ENCODE results near the gene BLOC1S1.
A peak's percentile ranks its signal among the peaks of the same experiment; 100 is the strongest.

The BLOC1S1 gene

DNA sequence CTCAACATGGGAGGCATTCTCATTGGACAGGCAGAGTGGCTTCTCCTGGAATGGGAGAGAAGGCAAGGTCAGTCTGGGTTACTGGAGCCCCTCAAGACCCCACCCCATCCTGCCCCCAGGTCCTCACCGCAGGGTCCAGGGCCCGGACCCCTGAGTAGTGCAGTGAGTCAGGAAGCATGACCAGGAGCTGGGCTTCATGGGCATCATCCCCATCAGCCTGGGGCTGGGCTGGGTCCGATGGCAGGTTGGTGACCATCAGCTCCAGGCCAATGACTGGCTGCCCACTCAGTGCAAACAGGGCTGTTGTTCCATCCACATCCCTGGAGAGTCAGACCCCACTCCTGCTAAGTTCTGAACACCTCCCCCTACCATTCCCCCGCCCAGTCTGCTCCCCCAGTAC lies 21.2 kb upstream of the BLOC1S1 start:
- no peak for DNase-seq (ENCODE audit: low spot score)

GRCh38 chr12:55695349-55695748 lies 20.5 kb upstream of the BLOC1S1 start:
- no peak for DNase-seq (ENCODE audit: low spot score)

- DNase-seq (ENCODE audit: low spot score): no peak
These were observed 19.7 kb upstream of the BLOC1S1 start for GRCh38 chr12:55696141-55696540.

GRCh38 chr12:55696796-55697462 lies 18.9 kb upstream of the BLOC1S1 start:
- DNase-seq (ENCODE audit: low spot score): no peak

DNA sequence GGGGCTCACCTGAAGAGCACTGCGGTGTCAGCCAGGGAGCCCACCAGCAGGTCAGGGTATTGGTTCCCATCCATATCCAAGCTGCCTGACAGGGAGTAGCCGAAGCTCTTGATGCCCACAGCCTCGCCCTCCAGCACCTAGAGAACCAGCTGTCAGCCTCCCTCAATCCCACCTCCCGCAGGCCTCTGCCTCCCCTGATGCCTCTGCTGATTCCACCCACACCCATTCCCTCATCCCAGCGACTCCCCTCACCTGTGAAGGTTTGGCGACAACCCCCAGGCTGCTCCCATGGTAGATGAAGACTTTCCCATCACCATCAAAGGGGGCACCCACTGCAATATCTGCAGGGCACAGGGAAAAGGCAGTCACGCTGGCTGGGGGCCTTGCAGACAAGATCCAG lies 18.2 kb upstream of the BLOC1S1 start:
- no peak for DNase-seq (ENCODE audit: low spot score)

- DNase-seq (ENCODE audit: low spot score): no peak
These were observed 17.4 kb upstream of the BLOC1S1 start for GRCh38 chr12:55698241-55698955.

- no peak for DNase-seq (ENCODE audit: low spot score)
These were observed 16.9 kb upstream of the BLOC1S1 start for GRCh38 chr12:55698965-55699364.

DNA sequence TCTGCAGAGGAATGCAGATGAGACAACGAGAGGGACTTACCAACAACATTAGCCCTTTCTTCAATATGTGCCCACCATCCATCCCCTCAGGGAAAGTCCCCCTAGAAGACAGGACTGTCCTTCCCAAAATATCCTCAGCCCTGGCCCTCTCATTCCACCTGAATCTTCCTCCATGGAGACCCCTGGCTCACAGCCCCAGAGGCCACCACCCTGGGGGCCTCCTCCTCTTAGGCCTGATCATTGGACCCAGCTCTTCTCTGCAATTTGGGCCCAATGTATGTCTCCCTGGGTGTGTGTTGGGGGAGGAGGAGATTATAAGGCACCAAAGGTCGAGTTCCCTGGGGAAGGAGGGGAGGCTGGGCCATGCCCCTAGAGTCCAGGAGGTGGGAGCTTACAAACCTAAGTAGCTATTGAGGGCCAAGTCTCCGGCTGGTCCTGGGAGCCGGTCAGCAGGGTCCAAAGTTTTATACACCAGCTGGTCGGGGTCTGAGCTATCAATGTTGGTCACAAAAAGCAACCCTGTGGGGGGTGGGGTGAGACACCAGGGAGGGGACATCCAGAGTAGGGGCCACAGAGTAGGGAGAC lies 16.3 kb upstream of the BLOC1S1 start:
- DNase-seq (ENCODE audit: low spot score): no peak

- DNase-seq (ENCODE audit: low spot score): no peak
These were observed 15.4 kb upstream of the BLOC1S1 start for GRCh38 chr12:55700255-55701018.

- no peak for DNase-seq (ENCODE audit: low spot score)
These were observed 13.0 kb upstream of the BLOC1S1 start for GRCh38 chr12:55702861-55703260.

- DNase-seq (ENCODE audit: low spot score): no peak
These were observed 12.6 kb upstream of the BLOC1S1 start for GRCh38 chr12:55703288-55703687.

DNA sequence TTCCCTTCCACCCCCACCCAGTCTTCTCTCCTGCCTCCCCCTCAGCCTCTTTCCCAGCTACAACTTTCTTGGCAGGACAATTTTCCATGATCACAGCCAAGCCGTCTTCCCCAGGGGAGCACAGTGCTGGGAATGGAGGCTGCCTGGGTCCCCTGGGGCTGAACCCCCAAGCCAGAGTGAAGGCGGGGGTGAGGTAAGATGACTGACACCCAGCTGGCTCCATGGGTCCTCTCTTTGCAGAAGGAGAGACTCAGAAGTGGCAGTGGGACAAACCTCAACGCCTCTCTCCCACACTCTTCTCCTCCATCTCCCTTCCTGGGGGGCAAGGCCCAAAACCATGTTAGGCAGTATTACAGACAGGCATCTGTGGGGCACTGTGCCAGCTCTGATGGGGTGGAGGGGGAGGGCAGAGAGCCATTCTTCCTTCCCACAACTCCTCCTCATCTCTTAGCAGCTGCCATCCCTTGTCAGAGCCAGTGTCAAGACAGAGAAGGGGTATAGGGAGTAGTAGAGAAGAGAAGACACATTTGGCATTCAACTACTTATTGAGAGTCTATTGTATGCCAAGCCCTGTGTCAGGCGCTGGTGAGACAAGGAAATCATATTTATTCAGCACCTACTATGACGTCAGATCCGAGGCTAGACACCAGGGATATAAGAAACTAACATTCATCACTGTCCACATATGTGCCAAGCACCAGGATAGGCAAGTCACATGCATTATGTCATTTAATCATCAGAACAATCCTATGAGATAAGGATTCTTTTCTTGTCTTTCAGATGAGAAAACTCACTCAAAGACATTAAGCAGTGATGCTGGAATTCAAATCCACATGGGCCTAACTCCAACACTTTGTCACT lies 11.7 kb upstream of the BLOC1S1 start:
- DNase-seq (ENCODE audit: low spot score): no peak

DNA sequence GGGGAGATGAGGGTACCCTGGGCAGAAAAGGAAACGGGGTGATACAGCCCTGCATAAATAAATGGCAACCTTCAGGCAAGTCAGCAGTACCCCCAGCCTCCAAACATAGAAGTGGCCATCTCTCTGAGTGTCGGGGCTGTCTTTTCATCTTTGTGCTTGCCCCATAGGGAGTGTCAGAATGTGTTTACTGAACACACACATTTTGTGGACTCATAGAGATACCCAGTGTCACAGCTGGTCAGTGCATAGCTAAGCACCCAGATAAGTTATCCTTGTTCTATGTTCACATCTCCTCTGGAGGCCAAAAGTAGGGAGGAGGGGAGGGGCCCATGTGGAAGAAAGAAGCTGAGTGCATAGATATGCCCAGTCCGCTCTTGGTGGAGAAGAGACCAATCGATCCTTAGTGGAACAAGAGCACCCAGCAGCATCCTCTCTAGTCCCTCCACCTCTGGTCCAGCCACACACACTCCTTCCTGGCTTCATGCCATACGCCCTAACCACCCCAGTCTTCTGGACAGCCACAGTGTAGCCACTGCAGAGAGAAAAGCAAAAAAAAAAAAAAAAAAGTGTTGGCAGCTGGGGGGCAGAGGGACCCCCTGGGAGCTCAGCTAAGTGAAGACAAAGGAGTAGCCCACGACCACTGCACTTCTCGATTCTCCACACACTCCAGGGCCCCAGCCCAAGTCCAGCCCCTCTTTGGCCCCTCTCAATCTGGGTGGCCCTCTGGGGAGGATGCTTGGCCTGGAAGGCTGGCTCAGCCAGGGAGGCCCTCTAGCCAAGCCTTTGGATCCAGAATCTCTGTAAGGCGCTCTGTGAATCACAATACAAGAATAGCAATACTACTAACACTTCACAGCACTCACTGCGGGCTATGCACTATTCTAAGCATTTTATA lies 10.8 kb upstream of the BLOC1S1 start:
- DNase-seq (ENCODE audit: low spot score): no peak

- no peak for DNase-seq (ENCODE audit: low spot score)
These were observed 10.0 kb upstream of the BLOC1S1 start for GRCh38 chr12:55705782-55706402.

DNA sequence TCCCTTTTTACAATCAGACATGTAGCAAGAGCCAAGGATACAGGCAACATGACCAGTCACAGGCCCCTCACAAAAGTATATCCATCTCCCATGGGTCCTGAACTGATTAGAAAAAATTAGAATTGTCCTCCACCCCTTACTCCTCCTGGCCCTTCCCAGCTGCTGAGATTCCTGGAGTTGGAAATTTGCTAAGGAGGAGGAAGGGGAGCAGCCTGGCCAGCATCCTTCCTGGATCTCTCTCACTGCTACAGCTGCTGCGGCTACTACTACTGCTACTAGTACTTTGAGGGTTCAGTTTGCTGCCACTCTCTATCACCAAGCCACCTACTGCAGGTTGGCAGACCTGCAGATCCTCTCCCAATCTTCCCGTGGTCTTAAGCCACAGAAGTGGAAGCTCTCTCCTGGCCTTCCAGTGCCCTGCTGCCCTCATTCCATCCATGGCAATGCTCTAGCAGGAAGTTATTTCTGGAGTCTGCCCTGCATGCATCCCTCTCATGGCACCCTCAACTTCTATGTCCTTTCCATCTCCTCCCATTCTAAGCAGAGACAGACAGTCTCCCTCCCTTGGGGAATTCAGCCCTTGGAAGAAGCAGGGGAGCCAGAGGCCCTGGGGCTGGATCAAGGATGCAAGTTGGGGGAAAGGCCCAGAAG lies 9.2 kb upstream of the BLOC1S1 start:
- DNase-seq (ENCODE audit: low spot score): no peak

- DNase-seq (ENCODE audit: low spot score): no peak
These were observed 8.6 kb upstream of the BLOC1S1 start for GRCh38 chr12:55707219-55707671.

GRCh38 chr12:55707841-55708694 lies 7.8 kb upstream of the BLOC1S1 start, which contains the start of gene ITGA7:
TSS of gene ITGA7 (minus strand) at chr12:55707904. CDS start at chr12:55707682, 222 bp downstream.
- DNase-seq (ENCODE audit: low spot score): peak; percentile 62

GRCh38 chr12:55708695-55709233 lies 7.1 kb upstream of the BLOC1S1 start:
- DNase-seq (ENCODE audit: low spot score): no peak
